Glomerular endothelial cell (primary cell): Measurements from ENCODE around the gene GRAMD1B. TPM values are rescaled to one million over a fixed set of nuclear protein-coding genes. Genes with fewer than 3 reads are reported as not detected.

Experiments
- DNase-seq: peaks from one replicate; pipeline ENCODE4 v3.0.0-alpha.2; 2011; ENCODE audit warnings: low read depth, low spot score; ENCODE audit errors: extremely low read depth
- total RNA-seq: library from RNA; depleted of rRNA; stranded (reverse); fragments of >200 nt; gene quantifications from 2 replicates; pipeline ENCODE4 v1.2.3, GENCODE V29; 2015

GRAMD1B gene
- total RNA-seq, 1 donor from 2014 or later = 6.9 TPM

- DNase-seq = no peak
Measured at GRCh38 chr11:123581651-123582399, 151.8 kb downstream of the GRAMD1B start.

- no peak for DNase-seq
Measured at GRCh38 chr11:123582992-123583504, 153.0 kb downstream of the GRAMD1B start.

- no peak for DNase-seq
Measured at GRCh38 chr11:123584186-123584585, 154.1 kb downstream of the GRAMD1B start.

GRCh38 chr11:123584737-123585136 is 154.7 kb downstream of the GRAMD1B start:
- DNase-seq = no peak

GRCh38 chr11:123585206-123585605 is 155.1 kb downstream of the GRAMD1B start:
- no peak for DNase-seq

GRCh38 chr11:123585706-123586105 is 155.6 kb downstream of the GRAMD1B start:
- no peak for DNase-seq

- no peak for DNase-seq
Measured at GRCh38 chr11:123586568-123586967, 156.5 kb downstream of the GRAMD1B start.

- no peak for DNase-seq
Measured at GRCh38 chr11:123587044-123587443, 157.0 kb downstream of the GRAMD1B start.

GRCh38 chr11:123587559-123587958 is 157.5 kb downstream of the GRAMD1B start:
- no peak for DNase-seq

GRCh38 chr11:123588117-123588863 is 158.2 kb downstream of the GRAMD1B start:
- no peak for DNase-seq

- no peak for DNase-seq
Measured at GRCh38 chr11:123588864-123589262, 158.8 kb downstream of the GRAMD1B start.

GRCh38 chr11:123590296-123590912 is 160.3 kb downstream of the GRAMD1B start:
- peak; percentile 36 for DNase-seq

- no peak for DNase-seq
Measured at GRCh38 chr11:123593570-123593969, 163.5 kb downstream of the GRAMD1B start.

GRCh38 chr11:123594188-123594901 is 164.3 kb downstream of the GRAMD1B start:
- DNase-seq = no peak

GRCh38 chr11:123594921-123595320 is 164.9 kb downstream of the GRAMD1B start:
- DNase-seq = no peak

GRCh38 chr11:123597859-123598258 is 167.8 kb downstream of the GRAMD1B start:
- DNase-seq = no peak

GRCh38 chr11:123601136-123601535 is 171.1 kb downstream of the GRAMD1B start:
- DNase-seq = no peak

GRCh38 chr11:123601743-123602142 is 171.7 kb downstream of the GRAMD1B start:
- DNase-seq = no peak

GRCh38 chr11:123603666-123604065 is 173.6 kb downstream of the GRAMD1B start:
- no peak for DNase-seq

GRCh38 chr11:123607781-123608180 is 177.7 kb downstream of the GRAMD1B start:
- DNase-seq = no peak

- no peak for DNase-seq
Measured at GRCh38 chr11:123608371-123608770, 178.3 kb downstream of the GRAMD1B start.
